Neutrophil (primary cell): ENCODE measurements around the gene FBXO5.

ENCODE experiments used
- H3K27ac ChIP-seq: fragments of 200-600 bp; sonication (generic); 2 replicates; pipeline ENCODE4 v1.5.1; 2016; ENCODE audit warnings: mild to moderate bottlenecking, moderate library complexity
- H3K27me3 ChIP-seq: fragments of 200-600 bp; sonication (generic); 2 replicates; pipeline ENCODE4 v1.6.0; 2016; ENCODE audit warnings: mild to moderate bottlenecking
- H3K36me3 ChIP-seq: fragments of 200-600 bp; sonication (generic); 2 replicates; pipeline ENCODE4 v1.5.1; 2017
- H3K4me1 ChIP-seq, 2 experiments: fragments of 200-600 bp in 1 of 2; sonication (generic) in 1 of 2; 1 replicate in 1 of 2; 2 replicates in 1 of 2; pipeline versions ENCODE4 v1.5.1 to v1.6.1; 2013 to 2016; ENCODE audit warnings: low read depth in 1 of 2, low read length in 1 of 2, mild to moderate bottlenecking in 1 of 2, moderate library complexity in 1 of 2; ENCODE audit not compliant: control insufficient read depth in 1 of 2, insufficient read depth in 1 of 2
- H3K4me3 ChIP-seq, 2 experiments: fragments of 200-600 bp in 1 of 2; sonication (generic) in 1 of 2; 1 replicate in 1 of 2; 2 replicates in 1 of 2; pipeline ENCODE4 v1.5.1; 2013 to 2016; ENCODE audit warnings: low read depth in 1 of 2, low read length in 1 of 2, mild to moderate bottlenecking in 1 of 2, moderate library complexity in 1 of 2
- H3K9me3 ChIP-seq: fragments of 200-600 bp; sonication (generic); 2 replicates; pipeline ENCODE4 v1.5.1; 2016
- CTCF ChIP-seq: fragments of 200-600 bp; sonication (generic); IDR thresholded peaks from 2 replicates; pipeline ENCODE4 v1.5.1; 2016; ENCODE audit warnings: antibody characterized with exemption

The FBXO5 gene

GRCh38 chr6:153015094-153015640, 32.3 kb upstream of the FBXO5 start:
- no peaks in the 10 kb centered on the region for H3K36me3 ChIP-seq
- H3K27ac ChIP-seq = no peak overlapping the region
- no peak overlapping the region for H3K4me3 ChIP-seq
- H3K27me3 ChIP-seq = no peaks in the 10 kb centered on the region
- H3K9me3 ChIP-seq = no peaks in the 10 kb centered on the region
- peaks cover 0 to 30% of the 10 kb centered on the region in 2 experiments for H3K4me1 ChIP-seq
- no peak for TF ChIP-seq CTCF

DNA sequence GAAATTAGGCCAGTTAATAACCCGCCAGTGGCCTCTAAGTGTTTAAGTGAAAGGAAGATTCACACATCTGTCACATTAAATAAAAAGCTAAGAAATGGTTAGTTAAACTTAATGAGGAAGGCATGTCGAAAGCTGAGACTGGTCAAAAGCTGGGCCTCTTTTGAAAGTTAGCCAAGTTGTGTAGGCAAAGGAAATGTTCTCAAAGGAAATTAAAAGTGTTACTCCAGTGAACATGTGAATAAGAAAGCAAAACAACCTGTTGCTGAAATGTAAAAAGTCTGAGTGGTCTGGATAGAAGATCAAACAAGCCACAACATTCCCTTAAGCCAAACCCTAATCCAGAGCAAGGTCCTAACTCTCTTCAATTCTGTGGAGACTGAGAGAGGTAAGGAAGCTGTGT, 30.6 kb upstream of the FBXO5 start:
- Histone ChIP-seq H3K4me3 (no peak overlapping the region), H3K27ac (peak overlapping the region; percentile 52), H3K9me3 (no peaks in the 10 kb centered on the region), H3K27me3 (no peaks in the 10 kb centered on the region), H3K4me1 (peaks cover 0 to 30% of the 10 kb centered on the region in 2 experiments), H3K36me3 (no peaks in the 10 kb centered on the region)
- no peak for TF ChIP-seq CTCF

GRCh38 chr6:153012856-153013255, 30.0 kb upstream of the FBXO5 start:
- H3K36me3 ChIP-seq = no peaks in the 10 kb centered on the region
- no peaks in the 10 kb centered on the region for H3K9me3 ChIP-seq
- no peak for TF ChIP-seq CTCF
- no peaks in the 10 kb centered on the region for H3K27me3 ChIP-seq
- H3K4me1 ChIP-seq = peaks cover 0 to 30% of the 10 kb centered on the region in 2 experiments
- H3K27ac ChIP-seq = peak overlapping the region; percentile 52
- H3K4me3 ChIP-seq = no peak overlapping the region

GRCh38 chr6:153003366-153003690, 20.5 kb upstream of the FBXO5 start:
- TF ChIP-seq CTCF = no peak
- peak overlapping the region; percentile 74 for H3K27ac ChIP-seq
- H3K9me3 ChIP-seq = no peaks in the 10 kb centered on the region
- H3K4me1 ChIP-seq = peaks cover 18 to 24% of the 10 kb centered on the region in 2 experiments
- H3K36me3 ChIP-seq = no peaks in the 10 kb centered on the region
- peak overlapping the region; percentile 86 to 88 for H3K4me3 ChIP-seq
- H3K27me3 ChIP-seq = no peaks in the 10 kb centered on the region

GRCh38 chr6:153002613-153003365, 19.9 kb upstream of the FBXO5 start, which contains the start of gene MTRF1L:
Gene MTRF1L, minus strand, starts transcription at chr6:153002709. Its CDS starts 24 bp downstream, at chr6:153002685.
- peaks cover 5% of the 10 kb centered on the region for H3K36me3 ChIP-seq
- peaks cover 18 to 24% of the 10 kb centered on the region in 2 experiments for H3K4me1 ChIP-seq
- peak within 1 kb of the TSS; percentile 74 for H3K27ac ChIP-seq
- peak within 1 kb of the TSS; percentile 86 to 88 for H3K4me3 ChIP-seq
- H3K9me3 ChIP-seq = no peaks in the 10 kb centered on the region
- no peaks in the 10 kb centered on the region for H3K27me3 ChIP-seq
- TF ChIP-seq CTCF = peak; percentile 38
